Urinary bladder (tissue), 4 donors: ENCODE measurements around the gene ADGRV1. TPM values are rescaled to one million over a fixed set of nuclear protein-coding genes. Genes with fewer than 3 reads are reported as not detected.

Source experiments
- DNase-seq: peaks from one replicate; pipeline ENCODE4 v3.0.0-alpha.2; 2015; ENCODE audit errors: extremely low spot score
- H3K27ac ChIP-seq: one replicate; pipeline ENCODE4 v1.5.1; 2013; ENCODE audit warnings: low read depth, mild to moderate bottlenecking, moderate library complexity
- H3K36me3 ChIP-seq: one replicate; pipeline ENCODE4 v1.6.1; 2013; ENCODE audit warnings: mild to moderate bottlenecking, moderate library complexity; ENCODE audit not compliant: insufficient read depth
- H3K4me1 ChIP-seq: one replicate; pipeline ENCODE4 v1.6.1; 2013; ENCODE audit warnings: mild to moderate bottlenecking, moderate library complexity; ENCODE audit not compliant: insufficient read depth
- H3K4me3 ChIP-seq: one replicate; pipeline ENCODE4 v1.5.1; 2013; ENCODE audit warnings: low read depth, low read length
- WGBS: extraction: QIAGEN DNeasy Blood & Tissue Kit; methylation state at CpG from one replicate; pipeline ENCODE4 v1.1.7; 2013; 5-methylcytosine and 5-hydroxymethylcytosine counted together
- polyA plus RNA-seq: library from polyadenylated mRNA; stranded (reverse); fragments of 200-250 nt; gene quantifications from one replicate; pipeline ENCODE4 v1.2.3, GENCODE V29; 2013
- total RNA-seq: library from RNA; depleted of rRNA; stranded (reverse); fragments of >200 nt; gene quantifications from one replicate; pipeline ENCODE4 v1.2.3, GENCODE V29; 2014
- donor health status: healthy with polysubstance abuse.
- donor health status: healthy.

The ADGRV1 gene, protein sequence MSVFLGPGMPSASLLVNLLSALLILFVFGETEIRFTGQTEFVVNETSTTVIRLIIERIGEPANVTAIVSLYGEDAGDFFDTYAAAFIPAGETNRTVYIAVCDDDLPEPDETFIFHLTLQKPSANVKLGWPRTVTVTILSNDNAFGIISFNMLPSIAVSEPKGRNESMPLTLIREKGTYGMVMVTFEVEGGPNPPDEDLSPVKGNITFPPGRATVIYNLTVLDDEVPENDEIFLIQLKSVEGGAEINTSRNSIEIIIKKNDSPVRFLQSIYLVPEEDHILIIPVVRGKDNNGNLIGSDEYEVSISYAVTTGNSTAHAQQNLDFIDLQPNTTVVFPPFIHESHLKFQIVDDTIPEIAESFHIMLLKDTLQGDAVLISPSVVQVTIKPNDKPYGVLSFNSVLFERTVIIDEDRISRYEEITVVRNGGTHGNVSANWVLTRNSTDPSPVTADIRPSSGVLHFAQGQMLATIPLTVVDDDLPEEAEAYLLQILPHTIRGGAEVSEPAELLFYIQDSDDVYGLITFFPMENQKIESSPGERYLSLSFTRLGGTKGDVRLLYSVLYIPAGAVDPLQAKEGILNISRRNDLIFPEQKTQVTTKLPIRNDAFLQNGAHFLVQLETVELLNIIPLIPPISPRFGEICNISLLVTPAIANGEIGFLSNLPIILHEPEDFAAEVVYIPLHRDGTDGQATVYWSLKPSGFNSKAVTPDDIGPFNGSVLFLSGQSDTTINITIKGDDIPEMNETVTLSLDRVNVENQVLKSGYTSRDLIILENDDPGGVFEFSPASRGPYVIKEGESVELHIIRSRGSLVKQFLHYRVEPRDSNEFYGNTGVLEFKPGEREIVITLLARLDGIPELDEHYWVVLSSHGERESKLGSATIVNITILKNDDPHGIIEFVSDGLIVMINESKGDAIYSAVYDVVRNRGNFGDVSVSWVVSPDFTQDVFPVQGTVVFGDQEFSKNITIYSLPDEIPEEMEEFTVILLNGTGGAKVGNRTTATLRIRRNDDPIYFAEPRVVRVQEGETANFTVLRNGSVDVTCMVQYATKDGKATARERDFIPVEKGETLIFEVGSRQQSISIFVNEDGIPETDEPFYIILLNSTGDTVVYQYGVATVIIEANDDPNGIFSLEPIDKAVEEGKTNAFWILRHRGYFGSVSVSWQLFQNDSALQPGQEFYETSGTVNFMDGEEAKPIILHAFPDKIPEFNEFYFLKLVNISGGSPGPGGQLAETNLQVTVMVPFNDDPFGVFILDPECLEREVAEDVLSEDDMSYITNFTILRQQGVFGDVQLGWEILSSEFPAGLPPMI (N-terminal part only)
- total RNA-seq, result 6.6 TPM
- polyA plus RNA-seq, result 4.0 TPM

DNA sequence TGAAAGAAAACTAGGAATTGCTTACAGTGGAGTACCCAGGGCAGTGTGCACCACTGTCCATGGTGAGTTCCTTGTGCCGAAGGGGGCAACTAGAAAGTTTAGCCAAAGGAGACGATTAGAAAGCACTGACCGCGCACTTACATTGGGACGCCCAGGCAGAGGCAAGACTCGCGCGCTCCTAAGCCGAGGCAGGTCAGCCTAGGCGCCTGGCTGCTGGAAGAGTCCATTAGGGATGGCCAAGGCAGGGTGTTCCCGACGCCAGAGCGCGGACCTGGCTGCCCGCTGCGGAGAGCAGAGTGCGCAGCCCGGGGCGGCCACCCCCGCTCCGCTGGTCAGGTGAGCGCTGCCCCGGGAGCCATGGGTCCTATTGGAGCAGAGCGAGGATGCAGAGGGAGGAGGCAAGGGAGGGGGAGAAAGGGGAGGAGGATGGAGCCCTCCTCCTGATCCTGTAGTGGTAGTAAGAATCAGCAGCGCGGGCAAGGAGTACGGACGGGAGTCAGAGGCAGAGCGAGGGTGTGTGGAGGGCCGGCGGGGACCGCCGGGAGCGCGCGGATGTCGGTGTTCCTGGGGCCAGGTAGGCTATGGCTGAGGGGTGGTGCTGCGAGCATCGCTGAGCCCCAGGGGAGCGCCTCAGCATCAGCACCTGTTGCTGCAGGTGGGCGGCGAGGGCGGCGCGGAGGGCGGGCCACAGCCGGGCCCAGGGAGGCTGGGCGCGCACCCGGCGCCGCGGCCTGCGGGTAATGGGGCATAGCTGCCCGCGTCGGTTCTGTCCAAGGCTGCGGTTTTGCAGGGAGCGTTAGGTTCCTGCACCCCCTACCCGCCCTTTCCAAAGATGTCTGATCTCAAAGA is at the start of gene ADGRV1:
ADGRV1 (plus strand) TSS at position 454 of the 849 bp plus-strand sequence; CDS start at position 553, 99 bp downstream.
- WGBS, result under 1% methylated on average over 60 of the region's 60 CpGs
- peak; percentile 57 for DNase-seq

DNA sequence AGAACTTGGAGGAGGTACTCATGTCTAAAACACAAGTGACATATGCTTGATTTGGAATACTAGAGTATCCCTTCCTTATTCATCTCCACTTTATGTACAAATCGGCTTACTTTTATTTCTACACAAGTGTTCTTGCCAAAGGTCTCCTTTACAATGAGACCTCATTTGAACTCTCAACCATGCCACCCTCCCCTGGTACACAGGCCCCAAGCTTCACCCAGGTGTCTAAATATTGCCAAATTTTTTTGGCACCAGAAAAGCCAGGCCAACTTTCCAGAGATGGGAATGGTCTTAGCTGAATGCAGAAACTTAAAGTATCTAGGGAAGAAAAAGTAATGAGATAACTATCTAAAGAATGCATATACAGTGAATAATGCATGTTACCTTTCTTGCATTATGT is 48.2 kb upstream of the ADGRV1 start:
- Histone ChIP-seq H3K36me3 (no peaks in the 10 kb centered on the region), H3K4me3 (no peak overlapping the region), H3K27ac (no peak overlapping the region), H3K4me1 (no peaks in the 10 kb centered on the region)
- DNase-seq, result no peak
- 100% methylated on average over 1 of the region's 1 CpG for WGBS

More for the DNA sequence above, at the start of gene ADGRV1:
- no peak within 1 kb of the TSS for H3K27ac ChIP-seq
- no peaks in the 10 kb centered on the region for H3K36me3 ChIP-seq
- no peaks in the 10 kb centered on the region for H3K4me1 ChIP-seq
- H3K4me3 ChIP-seq, result peak within 1 kb of the TSS; percentile 25

DNA sequence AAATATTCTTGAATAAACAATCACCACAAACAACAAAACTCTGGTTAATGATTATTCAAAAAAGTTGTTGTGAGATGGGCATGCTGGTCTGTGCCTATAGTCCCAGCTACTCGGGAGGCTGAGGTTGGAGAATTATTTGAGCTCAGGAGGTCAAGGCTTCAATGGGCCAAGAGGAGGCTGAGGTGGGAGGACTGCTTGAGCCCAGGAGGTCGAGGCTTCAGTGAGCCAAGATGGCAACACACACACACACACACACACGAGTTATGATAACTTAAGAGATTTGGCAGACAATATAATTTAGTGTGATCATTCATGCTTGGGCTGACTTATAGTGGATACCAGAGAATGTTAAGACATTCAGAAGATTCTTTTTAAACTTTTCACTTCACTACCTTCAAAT is 44.1 kb upstream of the ADGRV1 start:
- H3K4me1 ChIP-seq, result no peaks in the 10 kb centered on the region
- H3K4me3 ChIP-seq, result no peak overlapping the region
- WGBS, result 75% methylated on average over 3 of the region's 3 CpGs
- no peak overlapping the region for H3K27ac ChIP-seq
- H3K36me3 ChIP-seq, result no peaks in the 10 kb centered on the region
- no peak for DNase-seq

DNA sequence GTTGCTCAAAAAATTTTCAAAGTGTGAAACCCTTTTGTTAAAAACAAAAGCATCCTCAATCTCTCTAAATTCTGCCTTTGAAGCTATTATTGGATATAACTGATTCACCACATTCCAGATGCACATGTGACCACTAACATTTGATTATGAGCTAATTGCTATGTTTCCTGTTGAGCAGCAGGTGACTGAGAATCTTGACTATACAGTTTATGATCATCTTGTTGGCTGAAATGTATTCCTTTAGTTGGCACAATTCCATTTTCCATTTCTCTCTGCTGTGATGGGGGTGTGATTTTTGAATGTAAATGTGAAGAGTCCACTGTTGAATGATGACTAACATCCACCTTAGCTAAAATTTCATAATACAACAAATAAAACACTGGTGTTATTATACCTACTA is 39.9 kb upstream of the ADGRV1 start:
- Histone ChIP-seq H3K27ac (no peak overlapping the region), H3K4me3 (no peak overlapping the region), H3K4me1 (no peaks in the 10 kb centered on the region), H3K36me3 (no peaks in the 10 kb centered on the region)
- DNase-seq, result no peak

DNA sequence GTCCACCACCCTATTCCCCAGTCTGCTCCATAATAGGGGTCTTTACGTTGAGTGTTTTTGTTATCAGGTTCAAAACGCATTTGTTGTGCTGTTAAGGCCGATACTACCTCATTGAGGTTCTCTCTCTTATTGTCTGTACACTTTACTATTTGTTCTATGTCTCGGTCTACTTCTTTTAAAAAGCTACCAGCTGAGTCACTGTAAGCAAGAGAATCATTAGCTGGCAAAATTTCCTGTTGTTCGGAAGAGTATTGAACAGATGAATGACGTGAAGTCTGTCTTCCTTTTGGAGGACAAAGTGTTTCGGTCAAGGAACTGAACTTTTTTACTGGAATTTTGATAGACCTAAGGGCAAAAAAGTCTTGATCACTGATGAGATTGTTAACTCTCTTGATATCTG is 39.5 kb upstream of the ADGRV1 start:
- Histone ChIP-seq H3K36me3 (no peaks in the 10 kb centered on the region), H3K4me3 (no peak overlapping the region), H3K27ac (no peak overlapping the region), H3K4me1 (no peaks in the 10 kb centered on the region)
- whole genome bisulfite sequencing, result 94% methylated on average over 7 of the region's 7 CpGs
- DNase-seq, result no peak

DNA sequence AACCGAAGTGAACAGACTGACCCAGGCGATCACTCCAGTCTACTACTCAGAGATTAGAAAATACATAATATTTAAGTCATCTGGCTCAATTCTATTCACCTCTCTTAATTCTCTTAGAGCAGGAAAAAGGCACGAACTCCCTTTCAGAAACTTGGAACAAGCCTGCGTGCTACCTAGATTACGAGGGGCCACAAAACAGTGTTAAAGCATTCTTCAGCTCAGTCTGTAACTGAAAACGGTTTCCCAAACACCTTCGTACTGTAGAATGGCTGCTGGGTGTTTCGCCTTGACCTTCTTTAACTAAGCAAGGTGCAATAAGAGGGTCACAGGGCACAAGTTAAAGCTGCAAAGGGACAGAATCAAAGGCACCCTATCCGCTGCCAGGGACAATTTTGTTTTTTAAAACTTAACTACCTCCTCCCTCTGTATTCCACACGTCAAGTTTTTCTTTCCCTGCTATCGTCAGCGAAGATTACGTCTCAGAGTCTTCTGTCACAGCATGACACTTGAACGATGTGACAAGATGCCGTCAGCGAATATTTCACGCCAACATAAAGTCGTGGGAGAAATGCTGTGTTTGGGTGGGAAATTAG is 29.9 kb upstream of the ADGRV1 start:
- Histone ChIP-seq H3K4me3 (peak overlapping the region; percentile 70), H3K36me3 (no peaks in the 10 kb centered on the region), H3K4me1 (no peaks in the 10 kb centered on the region), H3K27ac (no peak overlapping the region)
- DNase-seq, result peak; percentile 21
- 3% methylated on average over 18 of the region's 18 CpGs for WGBS

DNA sequence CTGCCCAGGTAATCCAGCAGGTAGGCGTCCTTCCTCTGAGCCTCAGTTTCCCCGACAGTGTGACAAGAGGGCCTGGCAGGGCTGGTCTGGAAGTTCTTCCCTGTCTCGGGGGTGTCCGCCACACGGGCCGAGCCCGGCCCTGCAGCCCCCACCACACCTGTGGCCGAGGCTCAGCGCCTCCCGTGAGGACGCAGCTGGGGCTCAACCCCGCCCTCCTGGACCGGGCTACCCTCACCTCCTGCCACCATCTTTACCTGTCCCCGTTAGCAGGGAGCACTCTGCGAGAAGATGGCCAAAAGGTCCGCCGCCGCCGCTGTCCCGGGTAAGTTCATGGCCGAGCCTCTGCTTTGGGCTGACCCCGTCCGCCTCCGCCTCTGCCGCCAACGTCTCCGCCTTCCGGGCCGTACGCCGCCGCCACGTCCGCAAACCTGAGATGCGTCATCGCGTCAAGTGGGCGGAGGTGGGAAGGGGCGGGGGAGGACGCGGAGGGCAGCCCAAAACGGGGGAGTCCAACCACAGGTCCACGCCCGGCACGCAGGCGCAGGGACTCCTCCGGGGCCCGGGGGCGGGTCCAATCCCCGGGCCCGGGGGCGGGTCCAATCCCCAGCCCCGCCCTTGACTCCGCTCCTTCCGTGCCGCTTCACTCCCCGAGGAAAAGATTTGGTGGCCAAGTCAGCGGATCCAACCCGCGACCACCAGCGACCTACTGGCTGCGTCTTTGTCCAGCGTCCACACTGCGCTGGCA is 29.2 kb upstream of the ADGRV1 start, which contains the start of gene LYSMD3:
LYSMD3 (minus strand) TSS at position 391 of the 745 bp plus-strand sequence. CDS start 4,295 bp downstream, outside the sequence.
- DNase-seq, result peak; percentile 88
- Histone ChIP-seq H3K4me1 (no peaks in the 10 kb centered on the region), H3K27ac (peak within 1 kb of the TSS; percentile 85), H3K4me3 (peak within 1 kb of the TSS; percentile 70), H3K36me3 (no peaks in the 10 kb centered on the region)
- under 1% methylated on average over 64 of the region's 64 CpGs for WGBS

DNA sequence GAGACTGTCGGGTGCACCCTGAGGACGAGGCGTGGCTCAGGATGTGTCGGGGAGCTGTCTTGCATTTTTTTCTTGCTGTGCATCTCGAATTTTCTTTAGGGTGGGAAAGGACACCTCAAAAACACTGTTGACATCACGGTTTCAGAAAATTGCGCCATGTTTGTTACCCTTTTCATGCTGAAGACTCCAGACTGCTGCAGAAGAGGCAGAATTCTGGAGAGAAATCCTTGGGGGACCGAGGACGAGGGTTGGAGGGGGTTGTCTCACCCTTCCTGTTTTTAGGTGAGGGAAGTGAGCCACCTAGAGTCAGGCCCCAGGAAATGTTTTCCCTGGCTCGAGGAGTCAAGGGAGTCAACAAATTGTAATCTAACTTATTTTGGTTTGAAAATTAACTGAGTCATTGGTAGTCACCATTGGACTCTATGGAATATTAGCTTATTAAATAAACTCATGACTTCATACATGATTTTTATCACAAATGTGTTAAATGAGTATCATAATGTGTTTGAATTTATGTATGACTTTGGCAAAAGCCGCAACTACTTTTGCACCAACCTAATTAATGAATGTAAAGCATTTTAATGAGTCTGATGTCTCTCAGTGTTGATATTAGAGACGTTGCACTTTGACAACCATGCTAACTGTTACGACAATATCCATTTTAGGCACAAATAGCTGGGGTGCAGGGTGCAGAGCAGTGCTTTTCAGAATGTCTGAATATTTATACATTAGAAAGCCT is 28.5 kb upstream of the ADGRV1 start:
- H3K36me3 ChIP-seq, result no peaks in the 10 kb centered on the region
- DNase-seq, result peak; percentile 71
- peak overlapping the region; percentile 70 for H3K4me3 ChIP-seq
- 5% methylated on average over 13 of the region's 13 CpGs for WGBS
- H3K27ac ChIP-seq, result peak overlapping the region; percentile 72
- H3K4me1 ChIP-seq, result no peaks in the 10 kb centered on the region

DNA sequence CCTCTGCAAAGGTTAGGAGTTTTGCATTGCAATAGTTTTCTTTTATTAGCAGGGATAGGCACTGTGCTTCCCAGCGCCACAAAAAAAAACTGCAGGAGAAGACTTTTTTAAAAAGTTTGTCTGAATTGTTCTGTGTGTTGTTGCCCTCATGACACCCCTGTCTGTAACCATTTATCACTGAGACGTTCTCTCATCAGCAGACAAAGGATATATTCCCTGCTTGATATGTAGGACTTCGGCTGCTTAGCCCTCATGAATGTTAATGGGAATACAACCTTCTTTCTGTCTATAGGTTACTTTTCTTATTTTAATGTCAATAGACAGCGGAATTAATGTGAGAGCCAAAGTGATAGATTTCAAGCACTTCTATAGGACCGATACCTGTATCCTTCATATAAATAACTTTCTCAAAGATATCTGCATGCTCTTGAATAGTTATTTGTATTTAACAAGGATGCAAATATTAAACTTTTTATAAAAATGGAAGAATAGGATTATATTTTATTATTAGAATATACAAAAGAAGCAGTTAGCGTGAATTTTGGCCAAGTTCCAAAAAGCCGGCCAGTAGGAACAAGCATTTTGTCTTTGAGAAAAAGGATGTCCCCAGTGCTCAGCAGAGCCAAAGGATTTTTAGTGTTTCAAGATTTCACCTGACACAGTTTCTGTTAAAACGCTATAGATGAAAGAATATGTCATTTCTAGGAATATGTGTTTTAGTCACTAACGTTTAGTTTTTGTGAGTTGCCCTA is 27.7 kb upstream of the ADGRV1 start:
- H3K4me3 ChIP-seq, result no peak overlapping the region
- WGBS, result 54% methylated on average over 9 of the region's 9 CpGs
- H3K27ac ChIP-seq, result no peak overlapping the region
- H3K36me3 ChIP-seq, result no peaks in the 10 kb centered on the region
- no peak for DNase-seq
- no peaks in the 10 kb centered on the region for H3K4me1 ChIP-seq

DNA sequence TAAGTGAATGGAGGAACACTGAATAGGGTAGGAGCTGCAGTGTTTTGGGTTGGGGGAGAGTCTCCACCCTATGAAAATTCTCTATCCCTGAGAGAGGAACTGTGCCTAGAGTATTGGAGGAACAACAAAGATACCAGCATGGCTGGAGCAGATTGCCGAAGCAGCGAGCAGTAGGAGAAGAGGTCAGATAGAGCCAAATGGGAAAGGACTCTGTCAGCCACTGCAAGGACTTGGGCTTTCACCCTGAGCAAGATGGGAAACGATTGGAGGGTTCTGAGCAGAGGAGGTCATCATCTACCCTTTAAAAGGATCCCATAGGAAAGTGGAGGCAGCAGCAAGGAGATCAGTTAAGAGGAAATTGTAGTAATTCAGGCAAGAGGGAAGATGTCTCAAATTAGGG is 24.8 kb upstream of the ADGRV1 start:
- no peak overlapping the region for H3K27ac ChIP-seq
- H3K36me3 ChIP-seq, result no peaks in the 10 kb centered on the region
- H3K4me3 ChIP-seq, result no peak overlapping the region
- DNase-seq, result no peak
- 80% methylated on average over 3 of the region's 3 CpGs for WGBS
- no peaks in the 10 kb centered on the region for H3K4me1 ChIP-seq

DNA sequence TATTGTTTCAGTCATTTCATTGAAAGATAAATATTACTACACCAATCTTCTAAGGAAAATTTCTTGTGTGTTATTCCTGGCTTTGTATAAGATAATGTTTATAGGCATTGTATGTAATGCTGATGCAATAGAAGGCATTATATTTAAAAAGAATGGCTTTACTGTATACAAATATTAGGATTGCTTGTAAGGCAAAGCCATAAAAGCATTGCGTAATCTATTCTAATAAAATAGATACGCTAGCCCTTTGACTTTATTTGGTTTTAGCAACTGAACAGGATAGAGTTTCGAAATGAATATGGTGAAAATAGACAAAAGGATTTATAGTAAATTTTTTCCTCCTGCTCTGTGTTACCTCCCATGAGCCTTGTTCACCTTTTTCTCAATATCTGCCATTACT is 23.7 kb upstream of the ADGRV1 start:
- DNase-seq, result no peak
- WGBS, result 45% methylated on average over 3 of the region's 3 CpGs
- Histone ChIP-seq H3K27ac (no peak overlapping the region), H3K36me3 (no peaks in the 10 kb centered on the region), H3K4me1 (no peaks in the 10 kb centered on the region), H3K4me3 (no peak overlapping the region)
